Adrenal gland (tissue), 5 donors: ENCODE data around the gene OGT.

Source experiments
- POLR2A ChIP-seq, 2 donors: fragments of 450-650 bp; IDR thresholded peaks; one replicate each; pipeline ENCODE4 v1.6.1; 2017; ENCODE audit warnings: antibody characterized with exemption in 2 of 2, mild to moderate bottlenecking in 2 of 2, moderate library complexity in 1 of 2
- TF ChIP-seq, protein P1 (sequence below), 6 experiments: fragments of 450-650 bp in 4 of 6; fragments of 200-600 bp in 2 of 6; sonication (generic) in 1 of 6; IDR thresholded peaks; 1 replicate in 5 of 6; 2 replicates in 1 of 6; pipeline versions ENCODE4 v1.5.1 to v1.8.0; 2016 to 2021; ENCODE audit warnings: antibody characterized with exemption in 6 of 6, mild to moderate bottlenecking in 2 of 6, moderate library complexity in 1 of 6
- donor health status: DM: no; HTN: no; CAD: no.

DNA sequence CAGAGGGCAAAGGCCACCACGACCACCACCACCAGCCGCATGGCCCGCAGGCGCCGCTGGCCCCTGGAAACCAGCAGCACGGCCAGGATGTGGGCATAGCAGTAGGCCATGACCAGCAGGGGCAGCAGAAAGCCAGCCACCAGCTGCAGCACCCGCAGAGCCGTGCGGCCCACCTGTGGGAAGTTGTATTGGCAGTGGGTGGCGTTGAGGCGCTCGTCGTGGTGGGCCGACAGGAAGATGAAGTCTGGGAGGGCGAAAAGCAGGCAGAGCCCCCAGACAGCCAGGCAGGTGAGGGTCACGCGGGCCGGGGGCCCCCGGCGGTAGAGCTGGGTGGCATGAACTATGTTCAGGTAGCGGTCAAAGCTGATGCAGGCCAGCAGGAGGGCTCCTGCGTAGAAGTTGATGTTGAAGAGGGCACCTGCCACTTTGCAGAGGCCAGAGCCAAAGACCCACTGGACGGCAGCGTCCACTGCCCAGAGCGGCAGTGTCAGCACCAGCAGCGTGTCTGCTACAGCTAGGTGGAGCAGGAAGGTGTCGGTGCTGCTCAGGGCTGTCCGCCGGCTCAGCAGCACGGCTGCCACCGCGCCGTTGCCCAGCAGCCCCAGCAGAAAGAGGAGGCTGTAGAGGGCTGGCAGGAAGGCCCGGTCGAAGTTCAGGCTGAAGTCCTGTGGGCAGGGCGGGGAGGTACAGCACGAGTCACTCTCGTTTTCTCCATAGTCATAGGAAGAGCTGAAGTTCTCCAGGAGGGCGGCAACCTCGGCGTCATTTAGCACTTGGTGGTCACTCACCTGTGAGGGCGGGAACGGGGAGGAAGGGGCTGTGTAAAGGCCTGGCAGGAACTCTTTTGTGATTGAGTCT is 84.0 kb downstream of the OGT start:
- TF ChIP-seq, protein P1, sequence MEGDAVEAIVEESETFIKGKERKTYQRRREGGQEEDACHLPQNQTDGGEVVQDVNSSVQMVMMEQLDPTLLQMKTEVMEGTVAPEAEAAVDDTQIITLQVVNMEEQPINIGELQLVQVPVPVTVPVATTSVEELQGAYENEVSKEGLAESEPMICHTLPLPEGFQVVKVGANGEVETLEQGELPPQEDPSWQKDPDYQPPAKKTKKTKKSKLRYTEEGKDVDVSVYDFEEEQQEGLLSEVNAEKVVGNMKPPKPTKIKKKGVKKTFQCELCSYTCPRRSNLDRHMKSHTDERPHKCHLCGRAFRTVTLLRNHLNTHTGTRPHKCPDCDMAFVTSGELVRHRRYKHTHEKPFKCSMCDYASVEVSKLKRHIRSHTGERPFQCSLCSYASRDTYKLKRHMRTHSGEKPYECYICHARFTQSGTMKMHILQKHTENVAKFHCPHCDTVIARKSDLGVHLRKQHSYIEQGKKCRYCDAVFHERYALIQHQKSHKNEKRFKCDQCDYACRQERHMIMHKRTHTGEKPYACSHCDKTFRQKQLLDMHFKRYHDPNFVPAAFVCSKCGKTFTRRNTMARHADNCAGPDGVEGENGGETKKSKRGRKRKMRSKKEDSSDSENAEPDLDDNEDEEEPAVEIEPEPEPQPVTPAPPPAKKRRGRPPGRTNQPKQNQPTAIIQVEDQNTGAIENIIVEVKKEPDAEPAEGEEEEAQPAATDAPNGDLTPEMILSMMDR (IDR thresholded peaks at IDR 0.05) = no peak
- no peak for TF ChIP-seq POLR2A (IDR thresholded peaks at IDR 0.05)
